Measurements from ENCODE around the gene C1QTNF4. TPM values are rescaled to one million over a fixed set of nuclear protein-coding genes. Genes with fewer than 3 reads are reported as not detected.
A peak's percentile ranks its signal among the peaks of the same experiment; 100 is the strongest.

Gene C1QTNF4
- total and polyA plus RNA-seq, 9 of the 15 experiments (the other 6 are each of a cell fraction or from before 2014, with no cell fraction given): not detected

- peak; percentile 85; the same call in 1 of the 2 replicates for TF ChIP-seq ZNF395 (CRISPR knock-in tag; IDR thresholded peaks at IDR 0.05)
- no peak for TF ChIP-seq PCBP2 (IDR thresholded peaks at IDR 0.05; ENCODE audit: low read depth, low read length, poor library complexity, severe bottlenecking)
- no peak for TF ChIP-seq ZNF174 (CRISPR knock-in tag; IDR thresholded peaks at IDR 0.05)
- peak; percentile 37 for TF ChIP-seq NEUROD1 (IDR thresholded peaks at IDR 0.05; ENCODE audit: borderline replicate concordance, low read depth, low read length, partially characterized antibody)
- peak; percentile 93 for TF ChIP-seq TOE1 (IDR thresholded peaks at IDR 0.05; ENCODE audit: borderline replicate concordance)
- 0 out of 2 replicates have a peak, but pooled peaks have one; percentile 4 for TF ChIP-seq TOE1 (CRISPR knock-in tag; IDR thresholded peaks at IDR 0.05; ENCODE audit: borderline replicate concordance, low read depth)
- TF ChIP-seq HMGN3 (IDR thresholded peaks at IDR 0.05; ENCODE audit: borderline replicate concordance, extremely low read depth, insufficient read length, low read depth, low read length): peak; percentile 88
- no peak for TF ChIP-seq NFYB (IDR thresholded peaks at IDR 0.05; ENCODE audit: extremely low read depth, insufficient read length)
- no peak for TF ChIP-seq HOMEZ (CRISPR knock-in tag; IDR thresholded peaks at IDR 0.05)
- no peak for TF ChIP-seq ZNF57 (CRISPR knock-in tag; IDR thresholded peaks at IDR 0.05)
- TF ChIP-seq CSDE1 (IDR thresholded peaks at IDR 0.05): no peak; a peak in 1 of 4 replicates
- no peak for TF ChIP-seq ZBTB40 (IDR thresholded peaks at IDR 0.05)
- no peak for TF ChIP-seq ZBTB40 (CRISPR knock-in tag; IDR thresholded peaks at IDR 0.05)
- no peak for TF ChIP-seq ZNF121 (CRISPR knock-in tag; conservative IDR thresholded peaks at IDR 0.05)
- TF ChIP-seq CCNT2 (IDR thresholded peaks at IDR 0.05; ENCODE audit: borderline replicate concordance, extremely low read depth, insufficient read length, low read depth, low read length): peak; percentile 92
These were observed 48.1 kb upstream of the C1QTNF4 start, which contains the start of gene MTCH2 (continued) for GRCh38 chr11:47642099-47642855.

Measured in K562 (cell line).